ENCODE measurements around the gene FAM241A. TPM values are rescaled to one million over a fixed set of nuclear protein-coding genes. Genes with fewer than 3 reads are reported as not detected.

The FAM241A gene
- total RNA-seq, 2 donors from 2014 or later = 2.8 to 3.7 TPM

DNA sequence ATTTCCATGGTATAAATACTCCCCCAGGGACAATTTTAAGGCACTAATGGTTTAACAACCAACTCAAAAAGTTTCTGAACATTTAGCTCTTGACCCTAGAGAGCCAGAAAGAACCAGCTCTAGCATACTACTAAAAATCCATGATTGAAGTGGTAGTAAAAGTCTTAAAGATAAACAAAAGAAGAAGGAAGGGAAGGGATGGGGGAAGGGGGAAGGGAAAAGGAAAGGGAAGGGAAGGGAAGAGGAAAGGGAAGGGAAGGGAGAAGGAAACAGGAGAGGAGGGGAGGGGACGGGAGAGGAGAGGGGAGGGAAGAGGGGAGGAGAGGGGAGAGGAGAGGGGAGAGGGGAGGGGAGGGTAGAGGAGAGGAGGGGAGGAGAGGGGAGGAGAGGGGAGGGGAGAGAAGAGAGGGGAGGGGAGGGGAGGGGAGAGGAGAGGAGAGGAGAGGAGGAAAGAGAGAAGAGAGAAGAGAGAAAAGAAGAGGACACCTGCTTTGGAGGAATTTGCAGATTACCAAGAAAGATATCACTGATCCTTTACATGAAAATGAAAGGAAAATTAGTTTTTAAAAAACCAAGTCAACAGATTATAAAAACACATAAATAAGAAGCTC, 26.4 kb upstream of the FAM241A start:
- H3K36me3 Mint-ChIP-seq (ENCODE audit: low read depth) = no peaks in the 10 kb centered on the region
- DNase-seq = no peak
- peaks cover 10% of the 10 kb centered on the region for H3K27me3 Mint-ChIP-seq
- no peaks in the 10 kb centered on the region for H3K9me3 ChIP-seq (ENCODE audit: control insufficient read depth, low read length, poor library complexity, severe bottlenecking)
- ATAC-seq = no peak
- H3K27ac Mint-ChIP-seq = peak overlapping the region; percentile 61
- no peak overlapping the region for H3K4me3 Mint-ChIP-seq
- peaks cover 12% of the 10 kb centered on the region for H3K4me1 Mint-ChIP-seq

DNA sequence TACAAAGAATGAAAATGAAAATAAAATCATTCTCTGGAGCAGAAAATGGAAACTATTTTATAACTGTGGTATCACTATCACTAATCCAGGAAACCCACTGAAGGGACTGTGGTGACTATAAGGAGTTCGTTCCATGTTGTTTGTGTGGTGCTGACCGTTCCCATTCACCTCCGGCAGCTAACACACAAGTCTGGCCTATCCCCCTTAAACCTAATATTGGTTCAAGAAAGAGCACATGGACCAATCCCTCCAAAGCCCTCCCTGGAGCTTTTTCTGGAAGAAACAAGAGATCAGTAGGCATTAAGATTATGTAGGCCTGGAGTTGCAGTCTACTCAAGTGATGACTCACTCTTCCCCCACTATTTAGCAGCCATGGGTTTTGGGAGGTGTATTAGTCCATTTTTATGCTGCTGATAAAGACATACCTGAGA, 25.9 kb upstream of the FAM241A start:
- peaks cover 15% of the 10 kb centered on the region for H3K27me3 Mint-ChIP-seq
- DNase-seq (no peak), ATAC-seq (no peak)
- peak overlapping the region; percentile 61 for H3K27ac Mint-ChIP-seq
- peaks cover 12% of the 10 kb centered on the region for H3K4me1 Mint-ChIP-seq
- H3K36me3 Mint-ChIP-seq (ENCODE audit: low read depth) = no peaks in the 10 kb centered on the region
- H3K4me3 Mint-ChIP-seq = no peak overlapping the region
- H3K9me3 ChIP-seq (ENCODE audit: control insufficient read depth, low read length, poor library complexity, severe bottlenecking) = no peaks in the 10 kb centered on the region

DNA sequence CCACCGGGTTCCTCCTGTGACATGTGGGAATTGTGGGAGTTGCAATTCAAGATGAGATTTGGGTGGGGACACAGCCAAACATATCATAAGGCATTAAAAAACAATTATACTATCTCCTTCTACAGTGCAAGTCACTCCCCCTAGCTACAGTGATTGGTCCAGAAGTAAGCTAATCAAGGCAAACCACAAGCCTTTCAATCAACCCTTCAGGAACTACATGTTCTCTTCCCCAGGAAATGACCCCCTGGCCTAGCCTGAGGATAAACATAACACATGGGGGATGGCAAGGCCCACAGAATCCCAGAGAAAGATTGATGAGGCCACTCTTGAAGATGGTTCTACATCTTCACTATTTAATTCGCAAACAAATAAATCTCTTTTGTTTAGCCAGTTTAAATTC, 25.2 kb upstream of the FAM241A start:
- Mint-ChIP-seq H3K4me1 (peaks cover 12% of the 10 kb centered on the region), H3K27me3 (peaks cover 20% of the 10 kb centered on the region), H3K4me3 (no peak overlapping the region), H3K27ac (no peak overlapping the region), H3K36me3 (ENCODE audit: low read depth) (no peaks in the 10 kb centered on the region)
- no peaks in the 10 kb centered on the region for H3K9me3 ChIP-seq (ENCODE audit: control insufficient read depth, low read length, poor library complexity, severe bottlenecking)
- DNase-seq (no peak), ATAC-seq (no peak)

DNA sequence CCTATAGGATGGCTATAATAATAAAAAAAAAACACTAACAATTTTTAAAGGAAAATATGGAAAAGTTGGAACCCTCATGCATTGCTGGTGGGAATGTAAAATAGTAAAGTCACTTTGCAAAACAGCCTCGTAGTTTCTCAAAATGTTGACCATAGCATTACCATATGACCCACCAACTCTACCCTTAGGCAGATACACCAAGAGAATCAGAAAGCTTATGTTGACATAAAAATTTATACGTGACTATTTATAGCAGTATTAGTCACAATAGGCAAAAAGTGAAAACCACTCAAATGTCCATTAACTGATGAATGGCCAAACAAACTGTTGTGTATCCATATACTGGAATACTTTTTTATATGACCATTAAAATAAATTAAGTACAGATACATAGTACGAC, 19.8 kb upstream of the FAM241A start:
- ATAC-seq = no peak
- DNase-seq = no peak
- Mint-ChIP-seq H3K4me1 (peaks cover 3% of the 10 kb centered on the region), H3K27ac (no peak overlapping the region), H3K36me3 (ENCODE audit: low read depth) (no peaks in the 10 kb centered on the region), H3K4me3 (no peak overlapping the region), H3K27me3 (peaks cover 28% of the 10 kb centered on the region)
- no peaks in the 10 kb centered on the region for H3K9me3 ChIP-seq (ENCODE audit: control insufficient read depth, low read length, poor library complexity, severe bottlenecking)

DNA sequence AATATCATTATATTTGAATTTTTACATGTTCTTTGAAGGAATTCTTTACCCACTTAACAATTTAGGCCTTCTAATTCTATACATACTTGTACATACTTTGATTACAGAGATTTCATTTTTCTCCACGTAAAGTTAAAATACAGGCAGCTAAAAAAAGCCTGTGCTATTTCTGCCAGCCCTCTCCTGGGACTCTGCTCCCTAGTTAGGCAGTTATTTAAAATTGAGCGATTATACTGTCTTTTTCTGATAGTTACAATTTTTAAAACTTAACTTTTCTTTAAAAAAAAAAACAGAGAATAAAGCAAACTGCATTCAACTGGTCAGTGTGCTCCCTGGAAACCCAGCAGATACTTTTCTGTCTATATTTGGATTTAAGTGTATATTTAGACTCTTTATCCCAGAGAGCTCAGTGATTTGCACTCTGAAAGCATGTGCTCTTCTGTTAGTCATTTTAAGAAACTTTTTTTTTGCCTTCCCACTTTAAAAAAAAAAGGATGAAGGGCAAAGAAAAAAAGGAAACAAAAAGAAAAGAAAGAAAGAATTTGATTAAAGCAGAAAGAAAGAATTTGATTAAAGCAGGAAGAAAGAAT, 18.1 kb upstream of the FAM241A start:
- peaks cover 28% of the 10 kb centered on the region for H3K27me3 Mint-ChIP-seq
- no peak overlapping the region for H3K4me3 Mint-ChIP-seq
- no peak overlapping the region for H3K27ac Mint-ChIP-seq
- H3K9me3 ChIP-seq (ENCODE audit: control insufficient read depth, low read length, poor library complexity, severe bottlenecking) = no peaks in the 10 kb centered on the region
- H3K36me3 Mint-ChIP-seq (ENCODE audit: low read depth) = no peaks in the 10 kb centered on the region
- H3K4me1 Mint-ChIP-seq = peaks cover 2% of the 10 kb centered on the region
- DNase-seq (no peak), ATAC-seq (no peak)

DNA sequence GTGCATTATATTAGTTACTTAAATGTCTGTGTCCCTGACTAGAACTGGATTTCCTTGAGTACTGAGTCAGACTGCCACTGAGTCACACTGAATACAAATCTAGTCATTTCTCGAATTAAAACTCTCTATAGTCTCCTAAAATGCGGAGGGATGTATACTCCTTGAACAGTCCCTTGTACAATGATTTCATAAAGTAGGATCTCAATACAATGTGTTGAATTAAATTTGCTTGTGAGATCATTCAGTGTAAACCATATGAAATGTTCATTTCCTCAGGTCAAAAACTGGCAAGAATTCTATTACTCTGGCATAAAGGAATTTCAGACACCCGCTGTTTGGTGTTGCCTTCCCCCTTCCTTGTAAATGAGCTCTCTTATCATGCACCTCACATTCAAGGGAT, 17.5 kb upstream of the FAM241A start:
- Mint-ChIP-seq H3K27me3 (peaks cover 28% of the 10 kb centered on the region), H3K27ac (no peak overlapping the region), H3K4me1 (peaks cover 2% of the 10 kb centered on the region), H3K36me3 (ENCODE audit: low read depth) (no peaks in the 10 kb centered on the region), H3K4me3 (no peak overlapping the region)
- no peaks in the 10 kb centered on the region for H3K9me3 ChIP-seq (ENCODE audit: control insufficient read depth, low read length, poor library complexity, severe bottlenecking)
- ATAC-seq (no peak), DNase-seq (no peak)

DNA sequence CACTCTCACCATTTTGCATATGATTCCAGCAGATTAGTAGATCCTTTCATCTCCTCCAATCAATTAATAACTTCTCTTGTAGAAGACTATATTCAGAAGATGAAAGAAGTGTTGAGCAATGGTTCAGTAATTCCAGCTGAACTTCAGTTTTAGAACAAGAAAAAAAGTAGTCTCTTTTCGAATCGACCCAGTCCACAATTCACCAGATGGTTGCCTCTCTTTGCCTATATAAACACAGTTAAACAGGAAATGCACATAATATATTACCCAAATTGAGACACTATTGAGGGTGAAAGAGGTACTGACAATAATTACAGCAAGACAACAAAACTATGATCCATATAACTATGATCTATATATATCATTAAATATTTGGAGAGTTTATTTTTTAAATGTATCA, 16.8 kb upstream of the FAM241A start:
- Mint-ChIP-seq H3K4me3 (no peak overlapping the region), H3K4me1 (peaks cover 4% of the 10 kb centered on the region), H3K27me3 (peaks cover 21% of the 10 kb centered on the region), H3K36me3 (ENCODE audit: low read depth) (no peaks in the 10 kb centered on the region), H3K27ac (no peak overlapping the region)
- H3K9me3 ChIP-seq (ENCODE audit: control insufficient read depth, low read length, poor library complexity, severe bottlenecking) = no peaks in the 10 kb centered on the region
- no peak for DNase-seq
- no peak for ATAC-seq

DNA sequence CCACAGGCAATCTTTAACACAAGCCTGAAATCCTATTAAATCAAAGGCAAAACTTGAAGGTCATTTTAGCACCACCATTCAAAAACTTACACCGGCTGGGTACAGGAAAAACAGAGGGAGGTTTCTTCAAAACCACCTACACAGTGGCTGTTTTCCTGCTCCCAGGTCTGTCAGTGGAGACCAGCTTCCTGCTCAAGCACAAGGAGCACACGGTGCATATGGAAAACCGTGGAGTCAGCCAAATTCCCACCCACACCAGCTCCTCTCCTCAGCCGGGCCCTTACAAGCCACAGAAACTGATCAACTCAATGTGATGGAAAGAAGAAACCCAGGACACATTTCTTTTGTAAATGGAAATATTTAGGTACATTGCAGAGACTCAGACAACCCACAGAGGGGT, 14.3 kb upstream of the FAM241A start:
- H3K27me3 Mint-ChIP-seq = peaks cover 3% of the 10 kb centered on the region
- H3K4me3 Mint-ChIP-seq = no peak overlapping the region
- ATAC-seq = no peak
- no peaks in the 10 kb centered on the region for H3K9me3 ChIP-seq (ENCODE audit: control insufficient read depth, low read length, poor library complexity, severe bottlenecking)
- no peak for DNase-seq
- H3K27ac Mint-ChIP-seq = no peak overlapping the region
- peaks cover 3% of the 10 kb centered on the region for H3K4me1 Mint-ChIP-seq
- no peaks in the 10 kb centered on the region for H3K36me3 Mint-ChIP-seq (ENCODE audit: low read depth)

DNA sequence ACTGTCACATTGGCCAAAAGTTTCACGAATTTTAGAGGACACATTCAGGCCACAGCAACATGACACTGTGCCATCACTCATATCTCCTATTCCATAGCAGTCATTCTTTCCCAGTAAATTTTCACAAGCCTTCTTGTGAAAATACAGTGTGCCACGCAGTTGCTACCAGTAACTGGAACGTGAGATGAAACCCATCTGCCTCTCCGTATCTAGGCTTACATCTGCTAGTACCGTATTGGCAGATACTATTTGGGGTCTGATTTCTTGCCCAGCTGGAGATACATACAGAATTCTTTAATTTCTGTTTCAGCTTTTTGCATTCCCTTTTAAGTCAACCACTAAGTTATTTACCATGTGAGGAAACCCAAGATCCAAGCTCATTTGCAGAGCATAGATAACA, 8.7 kb upstream of the FAM241A start:
- no peak overlapping the region for H3K4me3 Mint-ChIP-seq
- ATAC-seq = no peak
- no peaks in the 10 kb centered on the region for H3K9me3 ChIP-seq (ENCODE audit: control insufficient read depth, low read length, poor library complexity, severe bottlenecking)
- H3K27ac Mint-ChIP-seq = no peak overlapping the region
- H3K36me3 Mint-ChIP-seq (ENCODE audit: low read depth) = no peaks in the 10 kb centered on the region
- H3K4me1 Mint-ChIP-seq = peaks cover 5% of the 10 kb centered on the region
- no peak for DNase-seq
- no peaks in the 10 kb centered on the region for H3K27me3 Mint-ChIP-seq

DNA sequence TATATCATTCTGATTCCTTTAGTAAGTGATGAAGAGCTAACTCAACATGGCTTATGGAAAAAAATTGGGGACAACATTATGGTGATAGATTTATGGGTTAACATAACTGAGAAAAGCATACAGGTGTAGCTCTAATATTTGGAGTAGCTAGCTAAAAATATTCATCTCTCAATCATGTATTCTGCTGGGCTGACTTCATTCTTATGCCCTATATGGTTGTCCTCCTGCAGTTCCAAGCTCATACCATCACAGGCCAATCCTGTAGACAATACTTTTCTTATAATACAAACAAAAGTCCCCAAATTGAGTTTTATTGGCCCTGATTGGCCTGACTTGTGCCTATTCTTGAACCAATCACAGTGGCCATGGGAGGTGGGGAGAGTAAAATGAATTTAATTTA, 6.7 kb upstream of the FAM241A start:
- Mint-ChIP-seq H3K27me3 (no peaks in the 10 kb centered on the region), H3K4me1 (peaks cover 4% of the 10 kb centered on the region), H3K4me3 (no peak overlapping the region), H3K27ac (no peak overlapping the region), H3K36me3 (ENCODE audit: low read depth) (no peaks in the 10 kb centered on the region)
- DNase-seq (no peak), ATAC-seq (no peak)
- no peaks in the 10 kb centered on the region for H3K9me3 ChIP-seq (ENCODE audit: control insufficient read depth, low read length, poor library complexity, severe bottlenecking)

DNA sequence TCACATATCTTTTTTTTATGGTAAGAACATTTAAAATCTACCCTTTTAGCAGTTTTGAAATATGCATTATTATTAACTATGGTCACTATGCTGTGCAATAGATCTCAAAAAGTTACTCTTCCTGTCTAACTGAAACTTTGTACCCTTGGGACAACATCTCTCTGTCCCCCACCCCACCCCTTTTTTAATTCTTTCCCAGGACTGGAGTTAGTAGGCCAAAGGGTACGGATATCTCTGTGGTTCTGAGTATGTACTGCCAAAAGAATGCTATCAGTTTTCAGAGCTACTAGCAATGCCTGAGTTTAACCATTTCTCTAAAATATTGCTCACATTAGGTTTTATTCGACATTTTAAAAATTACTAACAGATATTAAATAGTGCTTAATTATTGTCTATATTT, 4.7 kb upstream of the FAM241A start:
- no peaks in the 10 kb centered on the region for H3K27me3 Mint-ChIP-seq
- H3K4me3 Mint-ChIP-seq = no peak overlapping the region
- H3K36me3 Mint-ChIP-seq (ENCODE audit: low read depth) = no peaks in the 10 kb centered on the region
- H3K4me1 Mint-ChIP-seq = peaks cover 10% of the 10 kb centered on the region
- DNase-seq (no peak), ATAC-seq (no peak)
- no peak overlapping the region for H3K27ac Mint-ChIP-seq
- H3K9me3 ChIP-seq (ENCODE audit: control insufficient read depth, low read length, poor library complexity, severe bottlenecking) = no peaks in the 10 kb centered on the region

DNA sequence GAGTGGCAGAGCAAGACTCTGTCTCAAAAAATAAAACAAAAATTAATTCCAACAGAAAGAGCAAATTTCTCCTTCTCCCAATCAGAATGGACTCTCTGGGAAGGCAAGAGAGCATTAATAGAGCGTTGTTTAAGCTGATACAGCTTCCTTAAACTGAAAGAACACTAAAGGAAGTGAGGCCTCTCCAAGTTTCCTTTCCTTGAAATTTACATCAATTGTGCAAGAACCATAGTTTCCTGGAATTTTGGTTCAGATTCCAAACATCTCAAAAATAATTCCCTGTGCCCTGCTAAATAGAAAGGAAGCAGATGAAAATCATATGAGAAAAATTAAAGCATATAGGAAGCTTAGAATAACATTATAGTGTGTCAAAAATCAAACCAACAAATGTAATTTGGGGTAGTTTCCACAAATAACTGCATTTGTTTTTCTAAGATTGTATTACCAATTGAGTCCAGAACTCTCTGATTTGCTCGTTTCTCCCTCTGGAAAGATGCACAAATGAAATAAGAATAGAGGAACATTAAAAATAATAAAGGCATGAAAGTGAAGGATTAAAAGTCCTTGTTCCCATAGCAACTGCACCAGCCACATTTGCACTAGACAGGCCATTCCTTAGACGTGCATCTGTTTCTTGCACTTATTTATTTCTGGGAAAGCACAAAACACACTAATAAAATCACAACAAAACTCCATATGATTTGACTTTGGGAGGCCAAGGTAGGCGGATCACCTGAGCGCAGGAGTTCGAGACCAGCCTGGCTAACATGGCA, 3.7 kb upstream of the FAM241A start:
- Mint-ChIP-seq H3K27ac (no peak overlapping the region), H3K4me1 (peaks cover 15% of the 10 kb centered on the region), H3K36me3 (ENCODE audit: low read depth) (peaks cover 2% of the 10 kb centered on the region), H3K4me3 (no peak overlapping the region), H3K27me3 (no peaks in the 10 kb centered on the region)
- DNase-seq (no peak), ATAC-seq (no peak)
- no peaks in the 10 kb centered on the region for H3K9me3 ChIP-seq (ENCODE audit: control insufficient read depth, low read length, poor library complexity, severe bottlenecking)

DNA sequence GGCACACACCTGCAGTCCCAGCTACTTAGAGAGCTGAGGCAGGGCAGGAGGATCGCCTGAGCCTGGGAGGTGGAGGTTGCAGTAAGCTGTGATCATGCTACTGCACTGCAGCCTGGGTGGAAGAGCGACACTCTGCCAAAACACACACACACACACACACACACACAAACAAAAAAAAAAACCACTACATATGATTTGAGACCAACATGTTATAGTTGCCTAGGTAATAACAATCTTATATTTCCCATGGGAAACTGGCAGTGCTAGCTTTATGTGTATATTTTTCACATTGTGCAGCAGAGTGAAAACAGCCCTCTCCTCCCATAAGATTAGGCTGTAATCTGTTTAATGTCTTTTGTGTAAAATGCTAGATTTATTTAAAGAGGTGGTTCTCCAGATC, 3.1 kb upstream of the FAM241A start:
- H3K9me3 ChIP-seq (ENCODE audit: control insufficient read depth, low read length, poor library complexity, severe bottlenecking) = no peaks in the 10 kb centered on the region
- no peak for DNase-seq
- no peak for ATAC-seq
- H3K4me1 Mint-ChIP-seq = peaks cover 20% of the 10 kb centered on the region
- no peaks in the 10 kb centered on the region for H3K27me3 Mint-ChIP-seq
- H3K36me3 Mint-ChIP-seq (ENCODE audit: low read depth) = peaks cover 2% of the 10 kb centered on the region
- H3K27ac Mint-ChIP-seq = no peak overlapping the region
- no peak overlapping the region for H3K4me3 Mint-ChIP-seq

DNA sequence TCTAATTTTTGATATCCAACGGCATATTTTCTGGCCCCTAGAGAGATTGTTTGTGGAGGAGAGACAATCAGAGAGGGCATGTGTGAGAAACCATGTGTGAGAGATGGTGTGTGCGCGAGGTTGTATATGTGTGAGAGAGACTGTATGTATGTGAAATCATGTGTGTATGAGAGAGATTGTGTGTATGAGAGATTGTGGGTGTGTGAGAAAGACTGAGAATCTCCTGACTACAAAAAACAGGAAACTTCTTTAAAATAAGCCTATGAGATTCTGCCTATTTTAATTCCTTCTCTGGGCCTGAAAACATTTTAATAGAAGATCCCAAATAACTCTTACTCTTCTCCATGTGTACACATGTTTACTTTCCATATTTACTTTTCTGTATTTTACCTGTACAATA, 1.5 kb upstream of the FAM241A start:
- no peak for ATAC-seq
- H3K27ac Mint-ChIP-seq = peak overlapping the region; percentile 30
- DNase-seq = no peak
- no peaks in the 10 kb centered on the region for H3K27me3 Mint-ChIP-seq
- no peak overlapping the region for H3K4me3 Mint-ChIP-seq
- peaks cover 35% of the 10 kb centered on the region for H3K4me1 Mint-ChIP-seq
- peaks cover 4% of the 10 kb centered on the region for H3K36me3 Mint-ChIP-seq (ENCODE audit: low read depth)
- no peaks in the 10 kb centered on the region for H3K9me3 ChIP-seq (ENCODE audit: control insufficient read depth, low read length, poor library complexity, severe bottlenecking)

Data from T-helper 17 cell (primary cell).